ENCODE data around the gene CCRL2. TPM values are rescaled to one million over a fixed set of nuclear protein-coding genes. Genes with fewer than 3 reads are reported as not detected.
A peak's percentile ranks its signal among the peaks of the same experiment; 100 is the strongest.
"Not testable (repeated sequence)": the region's sequence is repeated elsewhere in the genome, so short reads cannot be mapped to it uniquely, and the experiment has no call there.

CCRL2 gene
- total and polyA plus RNA-seq, 2 experiments from 2014 or later: not detected

GRCh38 chr3:46420931-46421330 is 13.9 kb downstream of the CCRL2 start:
- H2AFZ ChIP-seq: no peak overlapping the region
- H4K20me1 ChIP-seq (ENCODE audit: insufficient read depth): no peaks in the 10 kb centered on the region
- no peaks in the 10 kb centered on the region for H3F3A ChIP-seq (ENCODE audit: insufficient read depth)
- no peaks in the 10 kb centered on the region for H3K36me3 ChIP-seq (ENCODE audit: low read depth)
- H3K9me2 ChIP-seq (ENCODE audit: insufficient read depth): no peaks in the 10 kb centered on the region
- no peaks in the 10 kb centered on the region for H3K4me1 ChIP-seq (ENCODE audit: insufficient read depth)
- H3K79me2 ChIP-seq (ENCODE audit: insufficient read depth): no peaks in the 10 kb centered on the region
- H3K27ac ChIP-seq: no peak overlapping the region
- no peaks in the 10 kb centered on the region for H3K9me3 ChIP-seq (ENCODE audit: low read depth)
- no peak for TF ChIP-seq EZH2 (IDR thresholded peaks at IDR 0.05; ENCODE audit: insufficient read depth, poor library complexity, severe bottlenecking)
- TF ChIP-seq EZH2phosphoT487 (IDR thresholded peaks at IDR 0.05; ENCODE audit: insufficient read depth, low read depth): no peak
- H3K4me3 ChIP-seq: no peak overlapping the region
- in situ Hi-C loops (cut with MboI): no loop called here
- DNase-seq: no peak
- no peak overlapping the region for H3K9ac ChIP-seq
- H3K4me2 ChIP-seq (ENCODE audit: unreplicated experiment): no peak overlapping the region
- 48 to 53% methylated on average over 2 of the region's 2 CpGs for whole genome bisulfite sequencing, 2 experiments (ENCODE audit: low coverage in 1 of 2, low lambda C conversion rate in 2 of 2, missing lambda C conversion rate in 2 of 2)
- no peaks in the 10 kb centered on the region; the same call in 1 of the 2 replicates for H3K27me3 ChIP-seq (replicated peaks; ENCODE audit: insufficient read depth)

- H3K79me2 ChIP-seq (ENCODE audit: insufficient read depth): no peaks in the 10 kb centered on the region
- H3K9me2 ChIP-seq (ENCODE audit: insufficient read depth): no peaks in the 10 kb centered on the region
- no peak overlapping the region for H3K4me3 ChIP-seq
- no peaks in the 10 kb centered on the region; the same call in 1 of the 2 replicates for H3K27me3 ChIP-seq (replicated peaks; ENCODE audit: insufficient read depth)
- peak; percentile 35 for DNase-seq
- in situ Hi-C loops (cut with MboI): no loop called here
- no peak overlapping the region for H3K9ac ChIP-seq
- H3K27ac ChIP-seq: no peak overlapping the region
- no peak overlapping the region for H2AFZ ChIP-seq
- H4K20me1 ChIP-seq (ENCODE audit: insufficient read depth): no peaks in the 10 kb centered on the region
- no peaks in the 10 kb centered on the region for H3K36me3 ChIP-seq (ENCODE audit: low read depth)
- WGBS, 2 experiments (ENCODE audit: low coverage in 1 of 2, low lambda C conversion rate in 2 of 2, missing lambda C conversion rate in 2 of 2): 88 to 89% methylated on average over 6 of the region's 6 CpGs
- no peak overlapping the region for H3K4me2 ChIP-seq (ENCODE audit: unreplicated experiment)
- no peak for TF ChIP-seq EZH2phosphoT487 (IDR thresholded peaks at IDR 0.05; ENCODE audit: insufficient read depth, low read depth)
- TF ChIP-seq EZH2 (IDR thresholded peaks at IDR 0.05; ENCODE audit: insufficient read depth, poor library complexity, severe bottlenecking): no peak
- no peaks in the 10 kb centered on the region for H3K9me3 ChIP-seq (ENCODE audit: low read depth)
- H3K4me1 ChIP-seq (ENCODE audit: insufficient read depth): no peaks in the 10 kb centered on the region
- H3F3A ChIP-seq (ENCODE audit: insufficient read depth): no peaks in the 10 kb centered on the region
Observed at GRCh38 chr3:46422617-46423016, 15.6 kb downstream of the CCRL2 start.

- H2AFZ ChIP-seq: no peak overlapping the region
- no peak overlapping the region for H3K4me2 ChIP-seq (ENCODE audit: unreplicated experiment)
- no peaks in the 10 kb centered on the region for H4K20me1 ChIP-seq (ENCODE audit: insufficient read depth)
- no peak overlapping the region for H3K4me3 ChIP-seq
- H3K79me2 ChIP-seq (ENCODE audit: insufficient read depth): no peaks in the 10 kb centered on the region
- WGBS, 2 experiments (ENCODE audit: low coverage in 1 of 2, low lambda C conversion rate in 2 of 2, missing lambda C conversion rate in 2 of 2): 77 to 80% methylated on average over 5 of the region's 5 CpGs
- H3K4me1 ChIP-seq (ENCODE audit: insufficient read depth): no peaks in the 10 kb centered on the region
- in situ Hi-C loops (cut with MboI): no loop called here
- DNase-seq: peak; percentile 61
- H3K9me3 ChIP-seq (ENCODE audit: low read depth): no peaks in the 10 kb centered on the region
- no peaks in the 10 kb centered on the region for H3K9me2 ChIP-seq (ENCODE audit: insufficient read depth)
- H3K27ac ChIP-seq: no peak overlapping the region
- H3K27me3 ChIP-seq (replicated peaks; ENCODE audit: insufficient read depth): peaks cover under 1% of the 10 kb centered on the region
- no peaks in the 10 kb centered on the region for H3F3A ChIP-seq (ENCODE audit: insufficient read depth)
- H3K9ac ChIP-seq: no peak overlapping the region
- TF ChIP-seq EZH2 (IDR thresholded peaks at IDR 0.05; ENCODE audit: insufficient read depth, poor library complexity, severe bottlenecking) (no peak), EZH2phosphoT487 (IDR thresholded peaks at IDR 0.05; ENCODE audit: insufficient read depth, low read depth) (no peak)
- no peaks in the 10 kb centered on the region for H3K36me3 ChIP-seq (ENCODE audit: low read depth)
Observed at GRCh38 chr3:46423588-46423987, 16.5 kb downstream of the CCRL2 start.

GRCh38 chr3:46426476-46426875 is 19.4 kb downstream of the CCRL2 start:
- H3K4me3 ChIP-seq; H4K20me1 ChIP-seq (ENCODE audit: insufficient read depth); H3K9me2 ChIP-seq (ENCODE audit: insufficient read depth); DNase-seq; H3K4me1 ChIP-seq (ENCODE audit: insufficient read depth); H3K79me2 ChIP-seq (ENCODE audit: insufficient read depth); H3K27ac ChIP-seq; H3K36me3 ChIP-seq (ENCODE audit: low read depth); H3K9ac ChIP-seq; H3K27me3 ChIP-seq (replicated peaks; ENCODE audit: insufficient read depth); H3F3A ChIP-seq (ENCODE audit: insufficient read depth); H3K9me3 ChIP-seq (ENCODE audit: low read depth); H3K4me2 ChIP-seq (ENCODE audit: unreplicated experiment); in situ Hi-C loops (cut with MboI); H2AFZ ChIP-seq: not testable (repeated sequence)
- WGBS, 2 experiments (ENCODE audit: low coverage in 1 of 2, low lambda C conversion rate in 2 of 2, missing lambda C conversion rate in 2 of 2): 63 to 64% methylated on average over 4 of the region's 4 CpGs

- in situ Hi-C loops (cut with MboI); H3F3A ChIP-seq (ENCODE audit: insufficient read depth); H3K4me3 ChIP-seq; H3K9me3 ChIP-seq (ENCODE audit: low read depth); H3K79me2 ChIP-seq (ENCODE audit: insufficient read depth); DNase-seq; H3K4me2 ChIP-seq (ENCODE audit: unreplicated experiment); H3K9ac ChIP-seq; H4K20me1 ChIP-seq (ENCODE audit: insufficient read depth); H2AFZ ChIP-seq; H3K27ac ChIP-seq; H3K36me3 ChIP-seq (ENCODE audit: low read depth); H3K27me3 ChIP-seq (replicated peaks; ENCODE audit: insufficient read depth); H3K9me2 ChIP-seq (ENCODE audit: insufficient read depth); H3K4me1 ChIP-seq (ENCODE audit: insufficient read depth): not testable (repeated sequence)
- WGBS, 2 experiments (ENCODE audit: low coverage in 1 of 2, low lambda C conversion rate in 2 of 2, missing lambda C conversion rate in 2 of 2): 31 to 32% methylated on average over 8 of the region's 8 CpGs
Observed at GRCh38 chr3:46427404-46427803, 20.3 kb downstream of the CCRL2 start.
